DMS153 (cell line): ENCODE results near the gene MAPKAPK5.
"Not testable (repeated sequence)": the region's sequence is repeated elsewhere in the genome, so short reads cannot be mapped to it uniquely, and the experiment has no call there.

ENCODE experiments used
- DNase-seq: peaks from one replicate; lab custom pipeline; 2025; lab: John Stamatoyannopoulos, UW

The MAPKAPK5 gene

DNA sequence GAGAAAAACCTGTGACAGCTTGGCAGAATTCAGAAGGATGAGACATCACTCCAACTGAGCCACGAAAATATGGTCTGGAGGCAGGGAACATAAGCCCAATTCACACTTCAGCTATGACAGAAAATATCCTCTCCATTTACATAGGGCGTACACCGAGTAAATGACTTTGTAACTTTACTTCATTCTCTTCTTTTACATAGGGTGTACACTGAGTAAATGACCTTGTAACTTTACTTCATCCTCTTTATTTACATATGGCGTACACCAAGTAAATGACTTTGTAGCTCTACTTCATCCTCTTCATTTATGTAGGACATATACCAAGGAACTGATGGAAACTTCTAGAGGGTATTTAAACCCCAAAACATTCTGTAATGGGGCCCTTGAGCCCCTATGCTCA is 14.1 kb upstream of the MAPKAPK5 start:
- DNase-seq: no peak

DNA sequence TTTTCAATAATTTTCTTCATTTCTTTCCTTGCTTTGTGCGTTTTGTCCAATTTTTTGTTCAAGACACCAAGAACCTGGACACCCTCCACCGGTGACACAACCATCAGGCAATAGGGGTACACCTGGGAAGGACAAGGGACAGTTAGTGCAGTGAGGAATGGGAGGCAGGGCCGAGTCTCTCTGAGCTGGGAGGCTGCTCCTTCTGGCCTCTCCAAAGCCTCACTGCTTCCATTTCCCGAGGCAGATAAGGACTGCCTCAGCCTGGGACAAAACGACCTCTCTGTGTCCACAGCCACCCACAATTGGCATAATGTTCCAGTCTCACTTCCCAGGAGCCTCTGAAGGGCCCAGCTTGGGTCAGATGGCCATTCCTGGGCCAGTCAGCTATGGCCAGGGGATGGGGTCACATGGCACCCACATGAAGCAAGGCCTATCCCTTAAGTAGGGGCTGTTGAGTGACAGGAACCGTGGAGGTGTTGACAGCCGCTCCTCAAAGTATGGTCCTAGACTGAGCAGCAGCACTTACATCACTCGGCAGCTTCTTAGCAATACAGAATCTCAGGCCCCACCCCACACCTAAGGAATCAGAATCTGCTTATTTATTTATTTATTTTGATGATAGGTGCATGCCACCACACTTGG is 13.6 kb upstream of the MAPKAPK5 start:
- no peak for DNase-seq

DNA sequence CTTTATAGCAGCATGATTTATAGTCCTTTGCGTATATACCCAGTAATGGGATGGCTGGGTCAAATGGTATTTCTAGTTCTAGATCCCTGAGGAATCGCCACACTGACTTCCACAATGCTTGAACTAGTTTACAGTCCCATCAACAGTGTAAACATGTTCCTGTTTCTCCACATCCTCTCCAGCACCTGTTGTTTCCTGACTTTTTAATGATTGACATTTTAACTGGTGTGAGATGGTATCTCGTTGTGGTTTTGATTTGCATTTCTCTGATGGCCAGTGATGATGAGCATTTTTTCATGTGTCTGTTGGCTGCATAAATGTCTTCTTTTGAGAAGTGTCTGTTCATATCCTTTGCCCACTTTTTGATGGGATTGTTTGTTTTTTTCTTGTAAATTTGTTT is 12.4 kb upstream of the MAPKAPK5 start:
- not testable (repeated sequence) for DNase-seq

DNA sequence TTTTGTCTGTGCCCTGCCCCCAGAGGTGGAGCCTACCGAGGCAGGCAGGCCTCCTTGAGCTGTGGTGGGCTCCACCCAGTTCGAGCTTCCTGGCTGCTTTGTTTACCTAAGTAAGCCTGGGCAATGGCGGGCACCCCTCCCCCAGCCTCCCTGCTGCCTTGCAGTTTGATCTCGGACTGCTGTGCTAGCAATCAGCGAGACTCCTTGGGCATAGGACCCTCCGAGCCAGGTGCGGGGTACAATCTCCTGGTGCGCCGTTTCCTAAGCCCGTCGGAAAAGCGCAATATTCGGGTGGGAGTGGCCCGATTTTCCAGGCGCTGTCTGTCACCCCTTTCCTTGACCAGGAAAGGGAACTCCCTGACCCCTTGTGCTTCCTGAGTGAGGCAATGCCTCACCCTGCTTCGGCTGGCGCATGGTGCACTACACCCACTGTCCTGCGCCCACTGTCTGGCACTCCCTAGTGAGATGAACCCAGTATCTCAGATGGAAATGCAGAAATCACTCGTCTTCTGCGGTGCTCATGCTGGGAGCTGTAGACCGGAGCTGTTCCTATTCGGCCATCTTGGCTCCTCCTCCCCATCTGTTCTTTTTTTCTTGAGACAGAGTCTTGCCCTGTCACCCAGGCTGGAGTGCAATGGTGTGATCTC is 7.2 kb upstream of the MAPKAPK5 start:
- DNase-seq: not testable (repeated sequence)

DNA sequence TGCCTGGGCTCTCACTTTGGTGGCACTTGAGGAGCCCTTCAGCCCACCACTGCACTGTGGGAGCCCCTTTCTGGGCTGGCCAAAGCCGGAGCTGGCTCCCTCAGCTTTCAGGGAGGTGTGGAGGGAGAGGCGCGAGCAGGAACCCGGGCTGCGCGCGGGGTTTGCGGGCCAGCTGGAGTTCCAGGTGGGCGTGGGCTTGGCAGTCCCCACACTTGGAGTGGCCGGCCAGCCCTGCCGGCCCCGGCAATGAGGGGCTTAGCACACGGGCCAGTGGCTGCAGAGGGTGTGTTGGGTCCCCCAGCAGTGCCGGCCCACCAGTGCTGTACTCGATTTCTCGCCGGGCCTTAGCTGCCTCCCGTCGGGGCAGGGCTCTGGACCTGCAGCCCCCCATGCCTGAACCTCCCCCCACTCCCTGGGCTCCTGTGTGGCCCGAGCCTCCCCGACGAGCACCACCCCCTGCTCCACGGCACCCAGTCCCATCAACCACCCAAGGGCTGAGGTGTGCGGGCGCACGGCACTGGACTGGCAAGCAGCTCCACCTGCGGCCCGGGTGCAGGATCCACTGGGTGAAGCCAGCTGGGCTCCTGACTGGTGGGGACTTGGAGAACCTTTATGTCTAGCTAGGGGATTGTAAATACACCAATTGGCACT is 6.4 kb upstream of the MAPKAPK5 start:
- not testable (repeated sequence) for DNase-seq

DNA sequence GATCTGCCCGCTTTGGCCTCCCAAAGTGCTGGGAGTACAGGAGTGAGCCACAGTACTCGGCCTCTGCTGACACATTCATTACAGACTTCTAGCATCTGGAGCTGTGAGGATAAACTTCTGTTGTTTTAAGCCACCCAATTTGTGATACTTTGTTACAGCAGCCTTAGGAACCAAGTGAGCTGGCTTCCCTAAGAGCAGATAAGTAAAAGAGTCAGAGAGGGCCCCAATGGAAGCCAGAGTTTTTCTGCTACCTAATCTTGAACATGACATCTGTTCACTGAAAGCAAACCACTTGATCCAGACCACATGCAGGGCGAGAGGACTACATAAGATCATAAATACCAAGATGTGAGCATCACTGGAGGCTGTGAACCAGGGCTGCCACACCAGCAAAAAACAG is 3.7 kb upstream of the MAPKAPK5 start:
- no peak for DNase-seq

DNA sequence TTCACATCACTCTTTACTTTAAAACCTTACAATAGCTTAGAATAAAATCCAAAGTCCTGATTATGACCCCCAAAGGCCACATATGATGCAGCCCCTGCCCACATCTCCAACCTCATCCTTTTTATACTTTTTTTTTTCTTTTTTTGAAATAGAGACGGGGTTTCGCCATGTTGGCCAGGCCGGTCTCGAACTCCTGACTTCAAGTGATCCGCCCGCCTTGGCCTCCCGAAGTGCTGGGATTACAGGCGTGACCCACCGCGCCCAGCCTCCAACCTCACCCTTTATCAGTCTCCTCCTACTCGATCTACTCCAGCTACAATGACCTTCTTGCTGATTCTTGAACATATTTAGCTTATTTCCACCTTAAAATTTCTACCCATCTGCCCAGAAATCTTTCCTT is 1.2 kb upstream of the MAPKAPK5 start:
- DNase-seq: no peak

DNA sequence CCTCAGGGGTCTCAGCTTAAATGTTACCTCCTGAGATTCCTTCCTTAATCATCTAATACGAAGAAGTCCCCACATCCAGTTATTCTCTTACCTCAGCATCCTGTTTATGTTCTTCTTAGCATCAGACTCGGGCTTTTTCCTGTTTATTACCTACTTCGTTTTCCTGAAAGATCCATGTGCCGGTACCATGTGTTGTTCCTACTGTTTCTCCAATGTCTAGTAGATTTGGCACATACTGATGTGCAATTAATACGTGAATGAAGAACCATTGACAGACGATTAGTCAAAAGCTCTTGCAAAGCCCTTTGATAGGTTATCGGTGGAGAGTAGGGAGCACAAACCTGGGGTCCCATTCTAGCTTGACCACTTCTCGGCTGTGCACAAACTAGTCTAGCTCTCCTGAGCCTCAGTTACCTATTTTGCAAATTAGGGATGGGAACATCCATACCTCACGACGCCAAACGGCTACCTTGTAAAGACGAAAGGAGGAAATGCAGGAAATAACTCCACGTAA is 735 bp upstream of the MAPKAPK5 start:
- no peak for DNase-seq

DNA sequence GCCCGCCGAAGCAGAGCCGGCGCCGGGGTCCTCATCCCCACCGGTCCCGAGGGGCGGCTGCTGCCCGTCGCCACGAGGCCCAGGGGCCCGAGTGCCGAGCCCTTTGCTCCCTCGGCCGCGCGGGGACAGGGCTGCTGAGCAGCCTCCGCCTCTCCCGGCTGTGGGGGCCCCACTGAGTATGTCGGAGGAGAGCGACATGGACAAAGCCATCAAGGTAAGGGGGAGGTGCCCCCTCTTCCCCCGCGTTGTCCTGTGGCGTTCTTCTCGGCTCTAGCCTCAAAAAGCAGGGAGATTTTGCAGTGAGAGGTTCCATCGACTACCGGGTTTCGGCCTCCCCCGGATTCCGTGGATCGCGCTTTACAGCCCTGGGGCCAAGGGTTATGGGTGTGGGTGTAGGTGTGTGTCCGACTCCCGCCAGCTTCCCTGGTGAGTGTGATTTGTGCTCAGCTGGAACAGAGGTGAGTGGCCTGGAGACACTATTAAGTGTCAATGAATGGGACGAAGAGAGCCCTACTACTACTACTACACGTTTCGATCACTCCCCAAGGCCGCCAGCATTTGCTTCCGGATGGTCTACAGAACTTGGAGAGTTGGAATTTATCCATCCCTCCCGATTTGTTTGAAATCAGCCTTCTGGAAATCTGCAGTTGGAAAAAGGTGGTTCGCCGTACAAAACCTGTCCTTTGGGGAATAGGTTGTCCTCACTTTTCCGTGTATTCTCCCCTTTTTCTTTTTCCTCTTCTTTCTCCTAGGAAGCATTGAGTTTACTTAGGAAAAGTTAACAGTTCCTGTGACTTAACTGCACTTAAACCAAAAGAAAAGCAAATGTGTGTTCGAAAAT is 748 bp downstream of the MAPKAPK5 start:
- DNase-seq: no peak

DNA sequence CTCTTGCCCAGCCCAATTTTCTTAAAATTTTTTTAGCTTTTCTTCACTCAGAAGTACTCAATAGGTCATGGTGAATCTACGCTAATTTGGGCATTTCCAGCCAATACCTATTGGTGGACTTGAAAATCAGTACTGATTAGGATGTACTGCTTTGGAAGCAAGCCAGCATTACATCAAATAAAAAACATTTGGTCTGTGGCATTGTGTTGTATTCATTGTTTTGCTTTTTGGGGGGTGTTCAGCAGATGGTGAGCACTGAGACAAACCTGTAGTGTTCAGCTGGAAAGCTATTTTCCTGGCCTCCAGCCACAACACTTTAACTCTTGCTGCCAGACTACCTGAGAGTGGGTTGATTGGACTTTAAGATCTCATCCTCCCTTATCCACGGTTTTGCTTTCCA is 4.0 kb downstream of the MAPKAPK5 start:
- no peak for DNase-seq

DNA sequence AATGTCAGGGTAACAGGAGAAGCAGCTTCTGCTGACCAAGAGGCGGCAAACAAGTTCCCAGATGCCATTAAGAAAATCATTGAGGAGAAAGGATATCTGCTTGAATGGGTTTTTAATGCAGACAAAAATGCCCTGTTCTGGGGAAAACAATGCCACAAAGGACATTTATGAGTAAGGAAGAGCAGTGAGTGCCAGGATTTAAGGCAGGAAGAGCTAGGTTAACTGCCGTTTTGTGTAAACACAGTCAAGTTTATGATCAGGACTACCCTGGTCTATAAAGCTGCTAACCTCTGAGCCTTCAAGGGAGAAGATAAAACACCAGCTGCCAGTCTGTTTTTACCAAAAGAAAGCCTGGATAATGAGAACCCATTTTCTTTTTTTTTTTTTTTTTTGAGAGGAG is 8.5 kb downstream of the MAPKAPK5 start:
- no peak for DNase-seq

DNA sequence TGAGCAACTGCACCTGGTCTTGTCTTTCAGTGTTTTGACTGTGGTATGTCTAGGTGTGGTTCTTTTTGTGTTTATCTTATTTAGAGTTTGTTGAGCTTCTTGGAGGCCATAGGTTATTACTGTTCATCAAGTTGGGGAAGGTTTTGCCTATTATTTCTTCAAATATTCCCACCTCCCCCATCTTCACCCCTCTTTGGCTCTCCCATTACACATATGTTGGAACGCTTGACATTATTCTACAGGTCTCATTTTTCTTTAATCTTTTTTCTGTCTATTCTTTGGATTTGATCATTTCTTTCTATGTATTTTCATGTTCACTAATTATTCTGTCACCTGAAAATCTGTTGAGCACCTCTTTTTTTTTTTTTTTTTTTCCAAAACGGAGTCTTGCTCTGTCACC is 16.2 kb downstream of the MAPKAPK5 start:
- no peak for DNase-seq

DNA sequence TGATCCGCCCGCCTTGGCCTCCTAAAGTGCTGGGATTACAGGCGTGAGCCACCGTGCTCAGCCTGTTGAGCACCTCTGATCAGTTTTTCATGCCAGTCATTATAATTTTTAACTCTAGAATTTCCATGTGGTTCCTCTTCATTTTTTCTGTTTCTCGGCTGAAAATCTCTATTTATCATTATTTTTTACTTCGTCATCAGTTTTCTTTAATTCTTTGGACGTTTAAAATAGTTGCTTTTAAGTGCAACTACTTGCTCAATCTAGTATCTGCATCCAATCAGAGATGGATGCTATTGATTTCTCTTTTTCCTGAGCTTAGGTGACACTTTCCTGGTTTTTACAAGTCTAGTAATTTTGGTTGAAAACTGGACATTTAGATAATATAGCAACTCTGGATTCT is 16.8 kb downstream of the MAPKAPK5 start:
- DNase-seq: no peak

DNA sequence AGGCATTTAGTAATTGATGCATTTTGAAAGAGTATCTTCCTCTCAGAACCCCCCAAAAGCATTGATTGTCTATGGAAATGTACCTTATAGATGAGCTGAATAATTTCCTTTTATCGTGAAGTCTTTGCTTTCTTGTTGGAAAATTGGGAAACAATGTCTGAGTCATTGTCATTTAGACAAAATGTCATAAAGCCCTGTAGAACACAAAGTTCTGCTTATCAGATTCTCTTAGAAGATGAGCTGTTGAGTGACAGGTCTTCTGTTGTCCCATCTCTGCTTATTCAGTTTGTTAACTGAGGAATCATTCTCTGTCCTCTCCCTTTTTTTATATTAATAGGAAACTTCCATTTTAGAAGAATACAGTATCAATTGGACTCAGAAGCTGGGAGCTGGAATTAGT is 22.9 kb downstream of the MAPKAPK5 start:
- DNase-seq: no peak

DNA sequence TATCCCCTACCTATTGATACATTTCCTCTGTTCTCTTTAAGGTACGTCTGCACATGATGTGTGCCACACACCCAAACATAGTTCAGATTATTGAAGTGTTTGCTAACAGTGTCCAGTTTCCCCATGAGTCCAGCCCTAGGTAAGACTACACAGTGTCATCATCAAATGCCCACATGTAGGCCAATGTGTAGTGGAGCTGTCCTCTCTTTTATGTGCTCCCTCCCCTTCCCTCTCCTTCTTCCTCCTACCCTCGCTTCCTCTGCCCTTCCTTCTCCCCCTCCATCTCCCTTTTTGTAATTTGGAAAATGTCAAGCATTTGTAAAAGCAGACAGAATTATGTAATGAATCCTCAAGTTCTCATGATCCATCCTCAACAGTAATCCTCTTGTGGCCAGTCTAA is 25.5 kb downstream of the MAPKAPK5 start:
- no peak for DNase-seq

DNA sequence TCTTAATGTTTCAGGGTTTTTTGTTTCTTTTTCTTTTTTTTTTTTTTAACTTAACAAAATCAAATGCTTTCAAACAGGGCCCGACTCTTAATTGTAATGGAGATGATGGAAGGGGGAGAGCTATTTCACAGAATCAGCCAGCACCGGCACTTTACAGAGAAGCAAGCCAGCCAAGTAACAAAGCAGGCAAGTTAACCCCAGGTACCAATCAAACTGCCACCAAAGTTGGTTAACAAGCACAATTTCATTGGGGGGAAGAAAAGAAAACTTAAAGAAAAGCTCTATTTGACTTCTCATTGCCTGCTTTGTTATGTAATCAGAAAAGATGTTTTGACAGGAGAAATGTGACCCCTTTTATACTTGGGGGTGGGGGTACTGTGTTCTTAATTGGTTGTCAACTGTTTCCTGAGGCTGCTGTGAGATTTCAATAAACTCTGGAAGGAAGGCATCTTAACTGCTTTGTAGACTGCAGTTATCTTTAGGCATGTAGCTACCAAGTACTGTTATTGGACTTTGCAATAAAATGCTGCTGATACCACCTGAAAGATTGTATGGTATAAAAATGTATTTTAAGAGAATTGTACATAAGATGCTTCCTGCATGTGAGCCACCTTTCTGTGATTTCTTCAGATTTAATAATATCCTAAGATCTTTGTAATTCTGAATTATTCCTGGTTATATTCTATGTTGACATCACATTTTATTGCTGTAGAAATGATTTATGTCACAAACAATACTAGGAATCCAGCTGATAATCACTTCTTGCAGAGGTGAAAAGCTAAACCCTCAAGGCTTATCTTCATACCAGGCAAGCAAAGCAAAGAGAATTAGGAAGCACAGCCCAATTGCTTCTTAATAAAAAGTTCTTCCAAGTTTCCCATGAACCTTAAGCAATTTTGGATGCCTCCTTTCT is 26.9 kb downstream of the MAPKAPK5 start:
- DNase-seq: no peak

DNA sequence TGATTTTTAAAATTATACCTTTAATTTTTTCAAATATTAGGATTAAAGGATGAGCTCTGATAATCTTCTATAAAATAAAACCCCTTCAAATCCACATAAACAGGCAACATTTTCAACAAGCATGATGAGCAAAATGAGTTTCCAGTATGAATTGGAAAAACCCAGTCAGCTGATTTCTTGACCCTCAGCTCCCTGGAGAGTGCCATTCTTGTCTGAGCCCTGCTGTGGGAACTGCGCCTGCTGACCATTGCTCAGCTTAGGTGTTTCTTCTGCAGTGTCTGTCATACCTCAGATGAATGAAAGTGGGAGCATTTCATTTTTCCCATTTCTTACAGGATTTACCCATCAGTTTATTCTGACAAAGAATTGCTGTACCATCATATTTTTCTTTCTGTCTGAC is 27.6 kb downstream of the MAPKAPK5 start:
- DNase-seq: no peak

DNA sequence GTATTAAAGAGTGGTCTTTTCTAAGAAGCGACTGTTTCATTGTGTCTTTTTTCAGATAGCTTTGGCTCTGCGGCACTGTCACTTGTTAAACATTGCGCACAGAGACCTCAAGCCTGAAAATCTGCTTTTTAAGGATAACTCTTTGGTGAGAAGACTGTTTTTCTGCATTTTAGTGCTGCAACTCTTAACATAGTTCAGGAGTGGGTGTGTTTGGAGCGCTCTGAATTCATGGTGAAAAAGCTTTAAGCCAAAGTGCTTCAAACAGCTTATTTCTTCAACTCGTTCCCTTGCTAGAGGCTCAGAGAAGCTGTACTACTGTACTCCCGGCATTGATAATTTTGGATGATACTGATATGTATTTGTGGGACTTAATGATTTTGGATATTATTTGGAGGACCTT is 28.2 kb downstream of the MAPKAPK5 start:
- no peak for DNase-seq

DNA sequence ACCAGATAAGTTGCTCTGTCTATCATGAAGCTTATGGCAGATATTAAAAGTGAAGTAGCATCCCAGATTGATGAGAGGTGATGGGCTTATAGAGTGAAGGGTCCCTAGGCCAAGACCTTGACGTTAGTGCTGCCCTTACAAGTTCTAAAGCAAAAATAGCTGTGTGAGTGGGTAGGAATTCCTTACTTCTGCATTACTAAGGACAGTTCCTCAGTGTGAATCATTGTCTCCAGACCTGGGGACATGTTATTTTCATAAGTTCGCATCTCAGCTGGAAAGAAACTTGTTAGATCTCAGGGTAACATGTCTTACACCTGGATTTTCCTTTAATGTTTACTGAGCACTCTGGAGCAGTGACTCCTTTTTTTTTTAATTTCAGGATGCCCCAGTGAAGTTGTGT is 28.7 kb downstream of the MAPKAPK5 start:
- no peak for DNase-seq

DNA sequence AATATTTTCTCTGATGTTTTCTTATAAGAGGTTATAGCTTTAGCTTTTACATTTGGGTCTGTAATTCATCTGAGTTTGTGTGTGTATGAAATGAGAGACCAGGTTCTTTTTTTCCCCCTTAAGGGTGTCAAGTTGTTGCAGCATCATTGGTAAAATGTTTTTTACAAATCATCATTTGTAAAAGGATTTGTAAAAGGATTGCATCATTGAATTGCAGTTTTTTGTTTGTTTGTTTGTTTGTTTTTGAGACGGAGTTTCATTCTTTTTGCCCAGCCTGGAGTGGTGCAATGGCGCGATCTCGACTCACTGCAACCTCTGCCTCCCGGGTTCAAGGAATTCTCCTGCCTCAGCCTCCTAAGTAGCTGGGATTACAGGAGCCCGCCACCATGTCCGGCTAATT is 31.1 kb downstream of the MAPKAPK5 start:
- no peak for DNase-seq

DNA sequence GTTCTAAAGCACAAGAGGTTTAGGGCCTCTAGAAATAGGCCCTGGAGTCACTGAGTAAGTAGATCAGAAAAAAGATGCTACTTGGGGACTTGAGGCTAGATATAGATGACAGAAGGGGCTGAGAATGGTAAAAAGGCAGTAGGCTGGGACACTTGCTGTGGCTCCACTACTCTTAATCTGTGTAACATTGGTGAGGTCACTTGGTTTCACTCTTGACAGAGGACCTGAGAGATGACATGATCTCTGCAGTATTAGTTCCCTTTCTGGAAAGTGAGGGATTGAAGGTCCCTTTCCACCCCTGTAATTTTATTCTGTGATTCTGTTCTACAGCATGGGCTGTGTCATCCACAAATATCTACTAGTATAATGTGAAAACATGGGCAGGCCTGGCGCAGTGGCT is 39.7 kb downstream of the MAPKAPK5 start:
- DNase-seq: no peak
